ENCODE data around the gene ABCB9.

GRCh38 chr12:122884091-122884826 lies 82.0 kb downstream of the ABCB9 start:
- no peak for TF ChIP-seq CTCF (IDR thresholded peaks at IDR 0.05)
- no peak for TF ChIP-seq POLR2A (IDR thresholded peaks at IDR 0.05)
